Keratinocyte (primary cell): Measurements from ENCODE around the gene OR5B12. TPM values are rescaled to one million over a fixed set of nuclear protein-coding genes. Genes with fewer than 3 reads are reported as not detected.

Source experiments
- DNase-seq: peaks from one replicate; pipeline ENCODE4 v3.0.0-alpha.2; 2011; ENCODE audit warnings: low read depth, missing footprints, low spot score
- FAIRE-seq: peaks from 2 replicates; lab custom pipeline; 2011; peaks lifted over from hg19 to GRCh38; lab: Jason Lieb, UNC
- H2AFZ ChIP-seq: 2 replicates; pipeline ENCODE4 v1.6.0; 2012; ENCODE audit warnings: low read length, control low read depth, inconsistent platforms; ENCODE audit not compliant: control insufficient read depth
- H3K27ac ChIP-seq: 2 replicates; pipeline ENCODE4 v1.5.1; 2011; ENCODE audit warnings: low read length; ENCODE audit not compliant: control insufficient read depth, insufficient read depth
- H3K27me3 ChIP-seq: 3 replicates; pipeline ENCODE4 v1.6.0; 2011; ENCODE audit warnings: low read length; ENCODE audit not compliant: control insufficient read depth, insufficient read depth; ENCODE audit errors: extremely low read depth
- H3K36me3 ChIP-seq, 2 experiments: 2 replicates in 1 of 2; 3 replicates in 1 of 2; pipeline ENCODE4 v1.5.1; 2011; ENCODE audit warnings: low read length in 2 of 2, mild to moderate bottlenecking in 1 of 2; ENCODE audit not compliant: control insufficient read depth in 2 of 2, insufficient read depth in 2 of 2; ENCODE audit errors: extremely low read depth in 1 of 2
- H3K4me1 ChIP-seq: 3 replicates; pipeline ENCODE4 v1.5.1; 2011; ENCODE audit warnings: low read length; ENCODE audit not compliant: control insufficient read depth, insufficient read depth; ENCODE audit errors: extremely low read depth
- H3K4me2 ChIP-seq: 3 replicates; pipeline ENCODE4 v1.6.0; 2011; ENCODE audit warnings: low read depth, low read length; ENCODE audit not compliant: control insufficient read depth, insufficient read depth; ENCODE audit errors: extremely low read depth
- H3K4me3 ChIP-seq, 3 experiments: fragments of 200-600 bp in 1 of 3; sonication (generic) in 1 of 3; 2 replicates in 2 of 3; 3 replicates in 1 of 3; pipeline ENCODE4 v1.5.1; 2011 to 2016; ENCODE audit warnings: low read length in 3 of 3, mild to moderate bottlenecking in 3 of 3, control low read depth in 2 of 3, inconsistent platforms in 1 of 3, low read depth in 1 of 3, mixed read lengths in 1 of 3, mixed run types in 1 of 3, moderate library complexity in 1 of 3; ENCODE audit not compliant: control insufficient read depth in 2 of 3, insufficient read depth in 2 of 3; ENCODE audit errors: extremely low read depth in 1 of 3
- H3K79me2 ChIP-seq: 2 replicates; pipeline ENCODE4 v1.6.0; 2012; ENCODE audit warnings: low read length; ENCODE audit not compliant: control insufficient read depth, insufficient read depth
- H3K9ac ChIP-seq: 3 replicates; pipeline ENCODE4 v1.6.0; 2011; ENCODE audit warnings: low read length; ENCODE audit not compliant: control insufficient read depth, insufficient read depth; ENCODE audit errors: extremely low read depth
- H3K9me1 ChIP-seq: 3 replicates; pipeline ENCODE4 v1.6.0; 2011; ENCODE audit warnings: low read length; ENCODE audit not compliant: control insufficient read depth, insufficient read depth; ENCODE audit errors: extremely low read depth
- H3K9me3 ChIP-seq: 2 replicates; pipeline ENCODE4 v1.5.1; 2012; ENCODE audit warnings: low read depth, low read length; ENCODE audit not compliant: control insufficient read depth
- H4K20me1 ChIP-seq: 3 replicates; pipeline ENCODE4 v1.6.0; 2011; ENCODE audit warnings: low read length; ENCODE audit not compliant: control insufficient read depth, insufficient read depth; ENCODE audit errors: extremely low read depth
- CTCF ChIP-seq, 3 experiments: IDR thresholded peaks in 1 of 3; conservative IDR thresholded peaks in 1 of 3; optimal IDR thresholded peaks in 1 of 3; 2 replicates in 2 of 3; 3 replicates in 1 of 3; pipeline versions ENCODE3 to v1.5.1; 2011; ENCODE audit warnings: low read length in 3 of 3, mild to moderate bottlenecking in 3 of 3, moderate library complexity in 2 of 3, control low read depth in 1 of 3, inconsistent platforms in 1 of 3; ENCODE audit not compliant: insufficient read depth in 2 of 3; ENCODE audit errors: extremely low read depth in 1 of 3
- EZH2 ChIP-seq: IDR thresholded peaks from one replicate; pipeline ENCODE4 v1.6.1; 2012; ENCODE audit warnings: inconsistent platforms, mild to moderate bottlenecking, low read length, moderate library complexity
- dilution Hi-C: fragments of 300-500 bp; cut with MboI; formaldehyde crosslinking; loops from one replicate; pipeline ENCODE4 v1.7.0; 2020; ENCODE audit warnings: low sequenced_read_pairs; ENCODE audit not compliant: extremely low pct_ligation_motif_present
- polyA plus RNA-seq, 5 experiments: library from polyadenylated mRNA; depleted of rRNA in 3 of 5; stranded (reverse) in 3 of 5; stranded (forward) in 1 of 5; unstranded in 1 of 5; fragments of >200 nt; gene quantifications; 1 replicate in 1 of 5; 2 replicates in 3 of 5; 3 replicates in 1 of 5; pipeline versions ENCODE4 v1.2.1 to v1.2.3, GENCODE V29; 2011 to 2012; ENCODE audit warnings: missing spikeins in 2 of 5, low read depth in 1 of 5, low replicate concordance in 1 of 5

Gene OR5B12
- polyA plus RNA-seq, 1 donor (not counting 4 experiments of a cell fraction or from before 2014, with no cell fraction given) = not detected

DNA sequence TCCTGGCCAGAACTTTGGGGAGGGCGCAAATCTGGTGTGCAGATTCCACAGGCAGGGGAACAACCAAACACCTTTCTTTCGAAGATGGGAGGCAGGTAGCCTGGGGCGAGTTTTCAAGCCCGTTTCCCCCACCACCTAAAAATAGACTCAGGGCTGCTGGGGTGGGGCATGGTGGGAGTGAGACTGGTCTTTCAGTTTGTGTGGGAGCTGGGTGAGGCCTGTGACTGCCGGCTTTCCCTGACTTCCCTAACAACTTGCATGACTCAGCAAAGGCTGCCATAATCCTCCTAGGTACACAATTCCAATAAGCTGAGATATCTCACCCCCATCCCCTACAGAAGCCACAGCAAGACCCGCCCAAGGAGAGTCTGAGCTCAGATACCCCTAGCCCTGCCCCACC lies 4.3 kb upstream of the OR5B12 start:
- FAIRE-seq (no peak), DNase-seq (no peak)
- H3K27me3 ChIP-seq = no peaks in the 10 kb centered on the region
- no peaks in the 10 kb centered on the region for H3K9me3 ChIP-seq
- no peak overlapping the region for H2AFZ ChIP-seq
- H3K27ac ChIP-seq = no peak overlapping the region
- no peak overlapping the region for H3K4me2 ChIP-seq
- no peaks in the 10 kb centered on the region for H3K4me1 ChIP-seq
- no peaks in the 10 kb centered on the region for H4K20me1 ChIP-seq
- dilution Hi-C loops = no loop called here
- TF ChIP-seq EZH2 (no peak), CTCF (optimal IDR thresholded peaks at IDR 0.05 in 1 of 3, IDR thresholded peaks at IDR 0.05 in 1 of 3, conservative IDR thresholded peaks at IDR 0.05 in 1 of 3; ENCODE audit: extremely low read depth in 1 of 3, insufficient read depth in 2 of 3, low read length in 3 of 3) (no peak)
- no peaks in the 10 kb centered on the region for H3K9me1 ChIP-seq
- no peak overlapping the region for H3K9ac ChIP-seq
- no peaks in the 10 kb centered on the region for H3K79me2 ChIP-seq
- no peak overlapping the region for H3K4me3 ChIP-seq
- no peaks in the 10 kb centered on the region for H3K36me3 ChIP-seq

DNA sequence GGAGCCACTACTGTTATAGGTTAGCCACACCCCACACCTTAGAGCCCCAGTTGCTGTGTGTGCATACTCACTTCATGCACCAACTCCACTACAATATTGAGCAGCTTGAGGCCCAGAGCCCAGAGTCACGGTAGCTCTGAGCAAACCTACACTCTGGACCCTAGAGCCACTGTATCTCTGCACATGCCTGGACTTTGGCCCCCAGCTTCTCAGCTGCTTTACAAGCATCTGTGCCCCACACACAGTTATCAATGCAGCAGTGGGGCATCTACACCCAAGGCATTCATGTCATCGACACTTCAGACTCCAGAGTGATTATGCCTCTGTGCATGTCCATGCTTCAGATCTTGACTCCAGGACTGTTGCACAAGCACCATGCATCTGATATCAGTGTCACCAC lies 2.3 kb upstream of the OR5B12 start:
- dilution Hi-C loops = no loop called here
- FAIRE-seq = no peak

More for the DNA sequence above, 2.3 kb upstream of the OR5B12 start:
- Histone ChIP-seq H3K4me2 (no peak overlapping the region), H3K4me1 (no peaks in the 10 kb centered on the region), H3K36me3 (no peaks in the 10 kb centered on the region), H4K20me1 (no peaks in the 10 kb centered on the region), H3K9me1 (no peaks in the 10 kb centered on the region), H3K9me3 (no peaks in the 10 kb centered on the region), H3K27ac (no peak overlapping the region), H2AFZ (no peak overlapping the region), H3K27me3 (peaks cover 5% of the 10 kb centered on the region), H3K79me2 (no peaks in the 10 kb centered on the region), H3K4me3 (no peak overlapping the region), H3K9ac (no peak overlapping the region)
- DNase-seq = no peak
- no peak for TF ChIP-seq EZH2
- TF ChIP-seq CTCF (optimal IDR thresholded peaks at IDR 0.05 in 1 of 3, IDR thresholded peaks at IDR 0.05 in 1 of 3, conservative IDR thresholded peaks at IDR 0.05 in 1 of 3; ENCODE audit: extremely low read depth in 1 of 3, insufficient read depth in 2 of 3, low read length in 3 of 3) = no peak
